ENCODE data around the gene MYO3B.

- no peak for TF ChIP-seq POLR2AphosphoS5 (IDR thresholded peaks at IDR 0.05)
- TF ChIP-seq CTCF (IDR thresholded peaks at IDR 0.05): no peak
- TF ChIP-seq POLR2A (IDR thresholded peaks at IDR 0.05): no peak
These were observed 418.6 kb downstream of the MYO3B start for GRCh38 chr2:170596576-170596975.

Measured in prostate gland (tissue), 2 donors.